Testis (tissue), 3 donors: ENCODE measurements around the gene SYMPK. TPM values are rescaled to one million over a fixed set of nuclear protein-coding genes. Genes with fewer than 3 reads are reported as not detected.

Experiments
- DNase-seq: peaks from one replicate; pipeline ENCODE4 v3.0.0-alpha.2; 2019
- H3K27ac ChIP-seq, 2 donors: fragments of 200-600 bp; sonication (generic); one replicate each; pipeline ENCODE4 v1.5.1; 2019
- H3K27me3 ChIP-seq: fragments of 200-600 bp; sonication (generic); one replicate; pipeline ENCODE4 v1.5.1; 2019
- H3K36me3 ChIP-seq: fragments of 200-600 bp; sonication (generic); one replicate; pipeline ENCODE4 v1.5.1; 2017; ENCODE audit warnings: low read depth; ENCODE audit errors: missing control alignments
- H3K4me1 ChIP-seq: fragments of 200-600 bp; sonication (generic); one replicate; pipeline ENCODE4 v1.5.1; 2019
- H3K4me3 ChIP-seq, 2 donors: fragments of 200-600 bp; sonication (generic); one replicate each; pipeline ENCODE4 v1.5.1; 2017 to 2019
- H3K9me3 ChIP-seq: fragments of 200-600 bp; sonication (generic); one replicate; pipeline ENCODE4 v1.5.1; 2017
- POLR2A ChIP-seq: fragments of 450-650 bp; IDR thresholded peaks from one replicate; pipeline ENCODE4 v1.6.1; 2017; ENCODE audit warnings: antibody characterized with exemption, mild to moderate bottlenecking, moderate library complexity
- WGBS, 2 donors: methylation state at CpG; one replicate each; pipeline ENCODE4 v1.1.5; 2018; 5-methylcytosine and 5-hydroxymethylcytosine counted together
- intact Hi-C: fragments of 100-400 bp; cut with DNase I; formaldehyde crosslinking; loops from one replicate; pipeline ENCODE4 v1.15.1; 2023; ENCODE audit warnings: low total_unique reads
- polyA plus RNA-seq: library from polyadenylated mRNA; stranded (reverse); fragments of 350-450 nt; fragmentation: Illumina TruSeq; extraction: RNeasy Lipid Tissue Mini Kit (QIAGEN cat#74804); gene quantifications from one replicate; pipeline ENCODE4 v1.2.3, GENCODE V29; 2014; ENCODE audit warnings: low read depth, low replicate concordance; ENCODE audit not compliant: insufficient read depth
- total RNA-seq, 2 donors: library from RNA; depleted of rRNA; stranded (reverse); fragments of >200 nt; gene quantifications; one replicate each; pipeline ENCODE4 v1.2.3, GENCODE V29; 2016
- TF ChIP-seq, protein P1 (sequence below), 3 experiments: fragments of 450-650 bp in 2 of 3; fragments of 200-600 bp in 1 of 3; sonication (generic) in 1 of 3; IDR thresholded peaks; one replicate each; pipeline ENCODE4 v1.5.1; 2016 to 2019; ENCODE audit warnings: antibody characterized with exemption in 3 of 3, mild to moderate bottlenecking in 2 of 3, moderate library complexity in 1 of 3

Gene SYMPK
- total and polyA plus RNA-seq, 3 donors from 2014 or later: 123 to 195 (median 142) TPM

DNA sequence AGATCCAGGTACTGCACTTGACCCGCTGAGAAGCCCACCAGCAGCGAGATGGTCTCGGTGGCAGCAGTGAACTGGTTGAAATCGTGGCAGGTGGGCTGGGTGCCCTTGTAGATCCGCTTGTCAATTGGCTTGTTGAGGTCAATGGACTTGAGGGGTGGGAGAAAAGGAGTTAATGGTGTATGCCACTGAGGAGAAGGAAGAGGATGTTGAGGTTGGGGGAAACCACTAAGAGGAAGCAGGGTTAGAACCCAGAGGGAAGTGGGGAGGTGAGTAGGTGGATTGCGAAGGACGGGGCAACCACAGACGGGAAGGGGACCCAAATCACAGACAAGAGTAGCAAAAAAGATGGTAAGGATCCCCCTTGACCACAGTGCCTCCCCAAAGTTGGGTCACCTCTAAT, 72.0 kb downstream of the SYMPK start:
- TF ChIP-seq, protein P1, sequence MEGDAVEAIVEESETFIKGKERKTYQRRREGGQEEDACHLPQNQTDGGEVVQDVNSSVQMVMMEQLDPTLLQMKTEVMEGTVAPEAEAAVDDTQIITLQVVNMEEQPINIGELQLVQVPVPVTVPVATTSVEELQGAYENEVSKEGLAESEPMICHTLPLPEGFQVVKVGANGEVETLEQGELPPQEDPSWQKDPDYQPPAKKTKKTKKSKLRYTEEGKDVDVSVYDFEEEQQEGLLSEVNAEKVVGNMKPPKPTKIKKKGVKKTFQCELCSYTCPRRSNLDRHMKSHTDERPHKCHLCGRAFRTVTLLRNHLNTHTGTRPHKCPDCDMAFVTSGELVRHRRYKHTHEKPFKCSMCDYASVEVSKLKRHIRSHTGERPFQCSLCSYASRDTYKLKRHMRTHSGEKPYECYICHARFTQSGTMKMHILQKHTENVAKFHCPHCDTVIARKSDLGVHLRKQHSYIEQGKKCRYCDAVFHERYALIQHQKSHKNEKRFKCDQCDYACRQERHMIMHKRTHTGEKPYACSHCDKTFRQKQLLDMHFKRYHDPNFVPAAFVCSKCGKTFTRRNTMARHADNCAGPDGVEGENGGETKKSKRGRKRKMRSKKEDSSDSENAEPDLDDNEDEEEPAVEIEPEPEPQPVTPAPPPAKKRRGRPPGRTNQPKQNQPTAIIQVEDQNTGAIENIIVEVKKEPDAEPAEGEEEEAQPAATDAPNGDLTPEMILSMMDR (IDR thresholded peaks at IDR 0.05): no peak
- TF ChIP-seq POLR2A: no peak
- Histone ChIP-seq H3K4me1 (peaks cover 15% of the 10 kb centered on the region), H3K4me3 (no peak overlapping the region), H3K27ac (no peak overlapping the region), H3K27me3 (no peaks in the 10 kb centered on the region), H3K9me3 (no peaks in the 10 kb centered on the region), H3K36me3 (no peaks in the 10 kb centered on the region)
- no peak for DNase-seq
- WGBS, 2 donors: 82 to 85% methylated on average over 8 of the region's 8 CpGs
- intact Hi-C loops: no loop called here

DNA sequence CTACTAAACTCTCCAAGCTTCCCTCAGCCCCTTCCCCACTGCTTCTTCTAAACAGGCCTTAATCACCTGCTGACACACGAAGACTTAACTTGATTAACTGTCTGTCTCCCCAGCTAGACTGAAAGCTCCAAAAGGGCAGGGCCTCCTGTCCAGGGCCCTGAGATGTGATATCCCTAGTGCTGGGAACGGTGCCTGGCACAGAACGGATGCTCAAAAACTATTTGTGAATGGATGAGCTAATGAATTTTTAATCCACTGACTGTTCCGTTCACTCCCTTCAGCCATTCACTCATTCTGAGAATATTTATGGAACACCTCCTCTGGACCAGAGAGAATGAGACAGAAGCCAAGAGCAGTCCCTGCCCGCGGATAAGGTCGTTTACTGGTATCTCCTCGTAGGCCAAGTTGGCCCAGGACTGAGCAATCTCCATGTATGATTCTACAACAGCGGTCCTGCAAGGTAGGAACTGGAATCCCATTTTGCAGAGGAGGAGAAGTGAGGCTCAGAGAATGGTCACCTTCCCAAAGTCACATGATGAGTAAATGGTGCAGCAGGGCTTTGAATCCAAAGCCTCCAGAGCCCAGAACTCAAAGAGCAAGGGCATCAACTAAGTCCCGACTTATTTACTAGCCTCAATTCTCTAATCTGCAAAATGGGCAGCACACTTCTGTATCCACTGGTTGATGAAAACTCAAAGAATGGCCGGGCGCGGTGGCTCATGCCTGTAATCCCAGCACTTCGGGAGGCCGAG, 73.7 kb downstream of the SYMPK start:
- no peaks in the 10 kb centered on the region for H3K36me3 ChIP-seq

DNA sequence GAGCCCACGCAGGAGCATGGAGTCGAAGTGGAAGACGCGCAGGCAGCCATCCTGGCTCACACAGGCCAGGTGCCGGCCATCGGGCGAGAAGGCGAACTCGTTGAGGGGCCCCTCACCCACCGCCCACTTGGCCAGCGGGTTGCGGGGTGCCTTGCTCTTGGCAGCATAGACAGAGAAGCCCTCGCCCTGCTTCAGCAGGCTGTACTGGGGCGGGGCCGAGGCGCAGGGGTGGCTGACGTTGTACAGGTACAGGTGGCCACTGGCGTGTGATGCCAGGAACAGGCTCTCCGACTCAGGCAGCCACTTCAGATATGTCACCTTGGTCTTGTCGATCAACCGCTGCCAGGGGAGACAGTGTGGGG, 76.4 kb downstream of the SYMPK start:
- no peak for DNase-seq
- peaks cover 21% of the 10 kb centered on the region for H3K4me1 ChIP-seq
- intact Hi-C loops: no loop called here
- H3K36me3 ChIP-seq: no peaks in the 10 kb centered on the region
- no peaks in the 10 kb centered on the region for H3K27me3 ChIP-seq
- no peak for TF ChIP-seq POLR2A
- TF ChIP-seq, protein P1 (IDR thresholded peaks at IDR 0.05): no peak
- 94 to 95% methylated on average over 9 to 16 of the region's 21 CpGs for WGBS, 2 donors
- H3K4me3 ChIP-seq: no peak overlapping the region
- no peak overlapping the region for H3K27ac ChIP-seq
- no peaks in the 10 kb centered on the region for H3K9me3 ChIP-seq

More for the DNA sequence above, 73.7 kb downstream of the SYMPK start:
- H3K27ac ChIP-seq: no peak overlapping the region
- WGBS, 2 donors: 90 to 91% methylated on average over 15 of the region's 15 CpGs
- H3K9me3 ChIP-seq: no peaks in the 10 kb centered on the region
- no peak overlapping the region for H3K4me3 ChIP-seq
- TF ChIP-seq, protein P1 (IDR thresholded peaks at IDR 0.05): no peak
- TF ChIP-seq POLR2A: no peak
- DNase-seq: no peak
- no peaks in the 10 kb centered on the region for H3K27me3 ChIP-seq
- H3K4me1 ChIP-seq: peaks cover 15% of the 10 kb centered on the region
- intact Hi-C loops: no loop called here

DNA sequence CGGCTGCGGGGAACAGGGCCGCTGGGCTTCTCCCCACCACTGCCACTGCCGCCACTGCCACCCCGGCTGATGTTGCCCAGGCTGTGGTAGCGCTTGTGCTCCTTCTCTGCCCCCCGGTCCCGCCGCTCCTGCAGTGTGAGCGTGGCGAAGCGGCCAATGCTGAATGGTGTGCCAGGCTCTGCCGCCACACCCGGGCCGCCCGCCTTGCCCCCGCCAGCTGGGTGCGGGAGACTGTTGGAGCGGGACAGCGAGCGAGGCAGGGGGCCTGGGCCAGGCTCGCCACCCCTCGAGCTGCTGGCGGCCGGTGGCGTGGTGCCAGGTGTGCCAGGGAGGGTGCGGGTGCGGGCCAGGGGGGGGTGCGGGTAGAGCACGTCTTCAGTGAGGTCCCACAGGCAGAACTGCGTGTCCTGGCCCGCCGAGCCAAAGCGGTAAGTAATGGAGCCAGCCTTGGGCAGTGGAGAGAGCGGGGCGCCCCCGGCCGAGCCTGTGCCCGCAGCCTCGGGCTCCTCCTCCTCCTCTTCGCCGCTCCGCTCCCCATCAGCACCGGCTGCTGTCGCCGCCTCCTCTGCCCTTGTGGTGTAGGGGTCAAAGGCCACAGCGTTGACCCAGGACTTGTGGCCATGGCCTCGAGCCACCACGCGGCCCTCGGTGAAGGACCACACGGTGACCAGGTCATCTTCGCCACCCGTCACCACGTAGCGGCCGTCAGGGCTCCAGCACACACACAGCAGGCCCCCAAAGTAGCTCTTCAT, 77.0 kb downstream of the SYMPK start:
- H3K4me1 ChIP-seq: peaks cover 18% of the 10 kb centered on the region
- no peak for DNase-seq
- no peak overlapping the region for H3K27ac ChIP-seq
- H3K9me3 ChIP-seq: no peaks in the 10 kb centered on the region
- H3K27me3 ChIP-seq: no peaks in the 10 kb centered on the region
- TF ChIP-seq, protein P1 (IDR thresholded peaks at IDR 0.05): no peak
- TF ChIP-seq POLR2A: no peak
- 92 to 94% methylated on average over 13 to 57 of the region's 57 CpGs for WGBS, 2 donors
- intact Hi-C loops: no loop called here
- H3K4me3 ChIP-seq: no peak overlapping the region
- H3K36me3 ChIP-seq: no peaks in the 10 kb centered on the region
